ENCODE measurements around the gene RAD51B.

Gene RAD51B

GRCh38 chr14:68062651-68063050 lies 243.1 kb downstream of the RAD51B start:
- no peak for DNase-seq (ENCODE audit: low read depth)
- no peak overlapping the region for H3K4me3 ChIP-seq (ENCODE audit: low read length)
- no peaks in the 10 kb centered on the region for H3K4me1 ChIP-seq (ENCODE audit: control insufficient read depth, insufficient read depth, low read length)
- H3K36me3 ChIP-seq (ENCODE audit: control insufficient read depth, insufficient read depth, low read length, severe bottlenecking) = no peaks in the 10 kb centered on the region
- peaks cover 3% of the 10 kb centered on the region for H3K9me3 ChIP-seq (ENCODE audit: control insufficient read depth, low read length)
- no peak overlapping the region for H3K9ac ChIP-seq (ENCODE audit: low read length)
- H3K27me3 ChIP-seq (replicated peaks; ENCODE audit: control insufficient read depth, insufficient read depth, low read length) = no peaks in the 10 kb centered on the region

- DNase-seq (ENCODE audit: low read depth) = no peak
- Histone ChIP-seq H3K27me3 (replicated peaks; ENCODE audit: control insufficient read depth, insufficient read depth, low read length) (no peaks in the 10 kb centered on the region), H3K9ac (ENCODE audit: low read length) (no peak overlapping the region), H3K9me3 (ENCODE audit: control insufficient read depth, low read length) (peaks cover 9% of the 10 kb centered on the region), H3K36me3 (ENCODE audit: control insufficient read depth, insufficient read depth, low read length, severe bottlenecking) (no peaks in the 10 kb centered on the region), H3K4me1 (ENCODE audit: control insufficient read depth, insufficient read depth, low read length) (no peaks in the 10 kb centered on the region), H3K4me3 (ENCODE audit: low read length) (no peak overlapping the region)
Observed at GRCh38 chr14:68065322-68065721, 245.7 kb downstream of the RAD51B start.

- Histone ChIP-seq H3K9me3 (ENCODE audit: control insufficient read depth, low read length) (peaks cover 20% of the 10 kb centered on the region), H3K36me3 (ENCODE audit: control insufficient read depth, insufficient read depth, low read length, severe bottlenecking) (no peaks in the 10 kb centered on the region), H3K4me1 (ENCODE audit: control insufficient read depth, insufficient read depth, low read length) (no peaks in the 10 kb centered on the region), H3K9ac (ENCODE audit: low read length) (no peak overlapping the region), H3K4me3 (ENCODE audit: low read length) (no peak overlapping the region), H3K27me3 (replicated peaks; ENCODE audit: control insufficient read depth, insufficient read depth, low read length) (no peaks in the 10 kb centered on the region)
- no peak for DNase-seq (ENCODE audit: low read depth)
Observed at GRCh38 chr14:68074765-68075381, 255.3 kb downstream of the RAD51B start.

GRCh38 chr14:68075382-68076029 lies 255.9 kb downstream of the RAD51B start:
- DNase-seq (ENCODE audit: low read depth) = no peak
- H3K9me3 ChIP-seq (ENCODE audit: control insufficient read depth, low read length) = peaks cover 14% of the 10 kb centered on the region
- no peaks in the 10 kb centered on the region for H3K36me3 ChIP-seq (ENCODE audit: control insufficient read depth, insufficient read depth, low read length, severe bottlenecking)
- H3K9ac ChIP-seq (ENCODE audit: low read length) = no peak overlapping the region
- no peaks in the 10 kb centered on the region for H3K27me3 ChIP-seq (replicated peaks; ENCODE audit: control insufficient read depth, insufficient read depth, low read length)
- no peak overlapping the region for H3K4me3 ChIP-seq (ENCODE audit: low read length)
- H3K4me1 ChIP-seq (ENCODE audit: control insufficient read depth, insufficient read depth, low read length) = no peaks in the 10 kb centered on the region

GRCh38 chr14:68076451-68076850 lies 256.9 kb downstream of the RAD51B start:
- H3K27me3 ChIP-seq (replicated peaks; ENCODE audit: control insufficient read depth, insufficient read depth, low read length) = no peaks in the 10 kb centered on the region
- no peak overlapping the region for H3K9ac ChIP-seq (ENCODE audit: low read length)
- H3K4me3 ChIP-seq (ENCODE audit: low read length) = no peak overlapping the region
- no peaks in the 10 kb centered on the region for H3K4me1 ChIP-seq (ENCODE audit: control insufficient read depth, insufficient read depth, low read length)
- no peaks in the 10 kb centered on the region for H3K36me3 ChIP-seq (ENCODE audit: control insufficient read depth, insufficient read depth, low read length, severe bottlenecking)
- peak; percentile 30 for DNase-seq (ENCODE audit: low read depth)
- H3K9me3 ChIP-seq (ENCODE audit: control insufficient read depth, low read length) = peaks cover 10% of the 10 kb centered on the region

- H3K4me1 ChIP-seq (ENCODE audit: control insufficient read depth, insufficient read depth, low read length) = peaks cover 7% of the 10 kb centered on the region
- H3K36me3 ChIP-seq (ENCODE audit: control insufficient read depth, insufficient read depth, low read length, severe bottlenecking) = no peaks in the 10 kb centered on the region
- DNase-seq (ENCODE audit: low read depth) = no peak
- no peaks in the 10 kb centered on the region for H3K9me3 ChIP-seq (ENCODE audit: control insufficient read depth, low read length)
- H3K9ac ChIP-seq (ENCODE audit: low read length) = no peak overlapping the region
- no peaks in the 10 kb centered on the region for H3K27me3 ChIP-seq (replicated peaks; ENCODE audit: control insufficient read depth, insufficient read depth, low read length)
- H3K4me3 ChIP-seq (ENCODE audit: low read length) = no peak overlapping the region
Observed at GRCh38 chr14:68079941-68080697, 260.5 kb downstream of the RAD51B start.

- DNase-seq (ENCODE audit: low read depth) = no peak
- no peaks in the 10 kb centered on the region for H3K27me3 ChIP-seq (replicated peaks; ENCODE audit: control insufficient read depth, insufficient read depth, low read length)
- peaks cover 7% of the 10 kb centered on the region for H3K4me1 ChIP-seq (ENCODE audit: control insufficient read depth, insufficient read depth, low read length)
- H3K36me3 ChIP-seq (ENCODE audit: control insufficient read depth, insufficient read depth, low read length, severe bottlenecking) = no peaks in the 10 kb centered on the region
- no peaks in the 10 kb centered on the region for H3K9me3 ChIP-seq (ENCODE audit: control insufficient read depth, low read length)
- H3K9ac ChIP-seq (ENCODE audit: low read length) = no peak overlapping the region
- no peak overlapping the region for H3K4me3 ChIP-seq (ENCODE audit: low read length)
Observed at GRCh38 chr14:68081489-68081888, 261.9 kb downstream of the RAD51B start.

GRCh38 chr14:68082698-68083291 lies 263.2 kb downstream of the RAD51B start:
- no peaks in the 10 kb centered on the region for H3K9me3 ChIP-seq (ENCODE audit: control insufficient read depth, low read length)
- H3K4me1 ChIP-seq (ENCODE audit: control insufficient read depth, insufficient read depth, low read length) = peaks cover 7% of the 10 kb centered on the region
- no peak for DNase-seq (ENCODE audit: low read depth)
- H3K4me3 ChIP-seq (ENCODE audit: low read length) = no peak overlapping the region
- H3K9ac ChIP-seq (ENCODE audit: low read length) = no peak overlapping the region
- no peaks in the 10 kb centered on the region for H3K27me3 ChIP-seq (replicated peaks; ENCODE audit: control insufficient read depth, insufficient read depth, low read length)
- no peaks in the 10 kb centered on the region for H3K36me3 ChIP-seq (ENCODE audit: control insufficient read depth, insufficient read depth, low read length, severe bottlenecking)

- Histone ChIP-seq H3K4me3 (ENCODE audit: low read length) (no peak overlapping the region), H3K9ac (ENCODE audit: low read length) (no peak overlapping the region), H3K27me3 (replicated peaks; ENCODE audit: control insufficient read depth, insufficient read depth, low read length) (no peaks in the 10 kb centered on the region), H3K36me3 (ENCODE audit: control insufficient read depth, insufficient read depth, low read length, severe bottlenecking) (no peaks in the 10 kb centered on the region), H3K4me1 (ENCODE audit: control insufficient read depth, insufficient read depth, low read length) (peaks cover 20% of the 10 kb centered on the region), H3K9me3 (ENCODE audit: control insufficient read depth, low read length) (no peaks in the 10 kb centered on the region)
- no peak for DNase-seq (ENCODE audit: low read depth)
Observed at GRCh38 chr14:68084256-68084655, 264.7 kb downstream of the RAD51B start.

- Histone ChIP-seq H3K9me3 (ENCODE audit: control insufficient read depth, low read length) (no peaks in the 10 kb centered on the region), H3K4me3 (ENCODE audit: low read length) (no peak overlapping the region), H3K4me1 (ENCODE audit: control insufficient read depth, insufficient read depth, low read length) (peaks cover 21% of the 10 kb centered on the region), H3K9ac (ENCODE audit: low read length) (no peak overlapping the region), H3K27me3 (replicated peaks; ENCODE audit: control insufficient read depth, insufficient read depth, low read length) (no peaks in the 10 kb centered on the region), H3K36me3 (ENCODE audit: control insufficient read depth, insufficient read depth, low read length, severe bottlenecking) (no peaks in the 10 kb centered on the region)
- no peak for DNase-seq (ENCODE audit: low read depth)
Observed at GRCh38 chr14:68085742-68086141, 266.2 kb downstream of the RAD51B start.

GRCh38 chr14:68088451-68088854 lies 268.9 kb downstream of the RAD51B start:
- peaks cover 21% of the 10 kb centered on the region for H3K4me1 ChIP-seq (ENCODE audit: control insufficient read depth, insufficient read depth, low read length)
- DNase-seq (ENCODE audit: low read depth) = no peak

More at GRCh38 chr14:68088451-68088854, 268.9 kb downstream of the RAD51B start:
- Histone ChIP-seq H3K27me3 (replicated peaks; ENCODE audit: control insufficient read depth, insufficient read depth, low read length) (no peaks in the 10 kb centered on the region), H3K9ac (ENCODE audit: low read length) (peak overlapping the region; percentile 58), H3K36me3 (ENCODE audit: control insufficient read depth, insufficient read depth, low read length, severe bottlenecking) (no peaks in the 10 kb centered on the region), H3K9me3 (ENCODE audit: control insufficient read depth, low read length) (no peaks in the 10 kb centered on the region), H3K4me3 (ENCODE audit: low read length) (peak overlapping the region; percentile 70)
